ENCODE data around the gene PLEKHA7. TPM values are rescaled to one million over a fixed set of nuclear protein-coding genes. Genes with fewer than 3 reads are reported as not detected.

The PLEKHA7 gene
- total and polyA plus RNA-seq, 2 of the 13 experiments (the other 11 are each of a cell fraction or from before 2014, with no cell fraction given) = 17.5 to 18.7 TPM

DNA sequence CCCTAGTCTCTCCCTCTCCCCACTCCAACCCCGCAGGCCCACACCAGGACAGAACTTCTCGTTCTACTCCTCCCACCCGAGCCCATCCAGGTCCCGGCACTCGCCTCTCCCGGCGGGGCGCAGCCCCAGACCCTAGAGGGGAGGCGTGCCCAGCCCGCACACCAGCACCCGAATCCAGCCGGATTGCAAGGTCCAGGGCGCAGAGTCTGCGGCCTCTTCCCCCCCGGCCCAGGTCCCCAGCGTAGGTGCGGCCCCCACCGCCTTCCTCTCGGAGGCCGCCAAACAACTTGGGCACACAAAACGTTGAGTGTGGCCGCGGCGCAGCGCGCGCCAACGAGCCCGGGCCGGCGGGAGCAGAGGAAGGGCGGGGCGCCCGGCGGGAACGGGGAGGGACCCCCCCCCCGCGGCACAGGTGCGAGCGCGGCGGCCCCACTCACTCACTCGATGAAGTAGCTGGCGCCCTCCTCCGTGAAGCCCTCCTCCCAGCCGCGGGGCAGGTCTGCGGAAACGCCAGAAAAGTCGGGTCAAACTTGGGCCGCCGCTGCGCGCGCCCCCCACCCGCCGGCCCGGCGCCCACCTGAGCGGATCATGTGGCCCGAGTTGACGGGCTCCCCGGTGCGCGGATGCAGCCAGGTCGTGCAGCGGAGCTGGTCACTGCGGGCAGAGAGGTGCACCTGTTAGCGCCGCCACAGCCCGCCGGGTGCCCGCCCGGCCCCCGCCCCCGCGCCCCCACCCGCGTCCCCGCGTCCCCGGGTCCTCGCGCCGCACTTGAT is 480 bp downstream of the PLEKHA7 start (continued):
- TF ChIP-seq, protein P1, sequence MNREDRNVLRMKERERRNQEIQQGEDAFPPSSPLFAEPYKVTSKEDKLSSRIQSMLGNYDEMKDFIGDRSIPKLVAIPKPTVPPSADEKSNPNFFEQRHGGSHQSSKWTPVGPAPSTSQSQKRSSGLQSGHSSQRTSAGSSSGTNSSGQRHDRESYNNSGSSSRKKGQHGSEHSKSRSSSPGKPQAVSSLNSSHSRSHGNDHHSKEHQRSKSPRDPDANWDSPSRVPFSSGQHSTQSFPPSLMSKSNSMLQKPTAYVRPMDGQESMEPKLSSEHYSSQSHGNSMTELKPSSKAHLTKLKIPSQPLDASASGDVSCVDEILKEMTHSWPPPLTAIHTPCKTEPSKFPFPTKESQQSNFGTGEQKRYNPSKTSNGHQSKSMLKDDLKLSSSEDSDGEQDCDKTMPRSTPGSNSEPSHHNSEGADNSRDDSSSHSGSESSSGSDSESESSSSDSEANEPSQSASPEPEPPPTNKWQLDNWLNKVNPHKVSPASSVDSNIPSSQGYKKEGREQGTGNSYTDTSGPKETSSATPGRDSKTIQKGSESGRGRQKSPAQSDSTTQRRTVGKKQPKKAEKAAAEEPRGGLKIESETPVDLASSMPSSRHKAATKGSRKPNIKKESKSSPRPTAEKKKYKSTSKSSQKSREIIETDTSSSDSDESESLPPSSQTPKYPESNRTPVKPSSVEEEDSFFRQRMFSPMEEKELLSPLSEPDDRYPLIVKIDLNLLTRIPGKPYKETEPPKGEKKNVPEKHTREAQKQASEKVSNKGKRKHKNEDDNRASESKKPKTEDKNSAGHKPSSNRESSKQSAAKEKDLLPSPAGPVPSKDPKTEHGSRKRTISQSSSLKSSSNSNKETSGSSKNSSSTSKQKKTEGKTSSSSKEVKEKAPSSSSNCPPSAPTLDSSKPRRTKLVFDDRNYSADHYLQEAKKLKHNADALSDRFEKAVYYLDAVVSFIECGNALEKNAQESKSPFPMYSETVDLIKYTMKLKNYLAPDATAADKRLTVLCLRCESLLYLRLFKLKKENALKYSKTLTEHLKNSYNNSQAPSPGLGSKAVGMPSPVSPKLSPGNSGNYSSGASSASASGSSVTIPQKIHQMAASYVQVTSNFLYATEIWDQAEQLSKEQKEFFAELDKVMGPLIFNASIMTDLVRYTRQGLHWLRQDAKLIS (CRISPR knock-in tag; IDR thresholded peaks at IDR 0.05) = no peak
- no peak for TF ChIP-seq DR1 (CRISPR knock-in tag; IDR thresholded peaks at IDR 0.05)
- no peak for TF ChIP-seq SRSF9 (IDR thresholded peaks at IDR 0.05; ENCODE audit: borderline replicate concordance, insufficient read depth, low read depth, low read length, poor library complexity, severe bottlenecking)
- no peak for TF ChIP-seq CHD2 (IDR thresholded peaks at IDR 0.05; ENCODE audit: low read depth, low read length)
- TF ChIP-seq, protein P2, sequence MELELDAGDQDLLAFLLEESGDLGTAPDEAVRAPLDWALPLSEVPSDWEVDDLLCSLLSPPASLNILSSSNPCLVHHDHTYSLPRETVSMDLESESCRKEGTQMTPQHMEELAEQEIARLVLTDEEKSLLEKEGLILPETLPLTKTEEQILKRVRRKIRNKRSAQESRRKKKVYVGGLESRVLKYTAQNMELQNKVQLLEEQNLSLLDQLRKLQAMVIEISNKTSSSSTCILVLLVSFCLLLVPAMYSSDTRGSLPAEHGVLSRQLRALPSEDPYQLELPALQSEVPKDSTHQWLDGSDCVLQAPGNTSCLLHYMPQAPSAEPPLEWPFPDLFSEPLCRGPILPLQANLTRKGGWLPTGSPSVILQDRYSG (CRISPR knock-in tag; IDR thresholded peaks at IDR 0.05) = no peak
- no peak for TF ChIP-seq ZNF180 (CRISPR knock-in tag; IDR thresholded peaks at IDR 0.05; ENCODE audit: borderline replicate concordance, low read depth)
- no peak for TF ChIP-seq SNAPC4 (CRISPR knock-in tag; IDR thresholded peaks at IDR 0.05)
- TF ChIP-seq POLR2A (IDR thresholded peaks at IDR 0.05; ENCODE audit: insufficient read depth in 1 of 2, low read depth in 2 of 2, low read length in 2 of 2) = no peak
- no peak for TF ChIP-seq PAX8 (CRISPR knock-in tag; IDR thresholded peaks at IDR 0.05; ENCODE audit: borderline replicate concordance)
- TF ChIP-seq NCOA1 (CRISPR knock-in tag; IDR thresholded peaks at IDR 0.05) = no peak
- TF ChIP-seq ZNF724P (CRISPR knock-in tag; IDR thresholded peaks at IDR 0.05; ENCODE audit: borderline replicate concordance) = no peak
- no peak for TF ChIP-seq ZBTB4 (CRISPR knock-in tag; IDR thresholded peaks at IDR 0.05; ENCODE audit: borderline replicate concordance)
- TF ChIP-seq SP1 (IDR thresholded peaks at IDR 0.05) = no peak
- no peak for TF ChIP-seq SP1 (CRISPR knock-in tag; IDR thresholded peaks at IDR 0.05)
- TF ChIP-seq ZSCAN9 (CRISPR knock-in tag; IDR thresholded peaks at IDR 0.05; ENCODE audit: borderline replicate concordance) = no peak
- peak; percentile 47; the same call in 1 of the 2 replicates for TF ChIP-seq TMF1 (CRISPR knock-in tag; IDR thresholded peaks at IDR 0.05; ENCODE audit: low read depth)
- no peak for TF ChIP-seq ZNF143 (CRISPR knock-in tag; IDR thresholded peaks at IDR 0.05)
